NT2/D1 (cell line): Measurements from ENCODE around the gene RERE.
"Not testable (repeated sequence)": the region's sequence is repeated elsewhere in the genome, so short reads cannot be mapped to it uniquely, and the experiment has no call there.

Experiments
- DNase-seq: peaks from one replicate; pipeline ENCODE4 v3.0.0-alpha.2; 2011; ENCODE audit warnings: low read depth, low spot score
- H3K27me3 ChIP-seq: 2 replicates; pipeline ENCODE4 v1.6.0; 2011; ENCODE audit warnings: mild to moderate bottlenecking; ENCODE audit not compliant: insufficient read length, insufficient read depth
- H3K36me3 ChIP-seq: 2 replicates; pipeline ENCODE4 v1.6.1; 2011; ENCODE audit warnings: mild to moderate bottlenecking, low read length, mixed read lengths; ENCODE audit not compliant: insufficient read depth, insufficient read length
- H3K4me1 ChIP-seq: 2 replicates; pipeline ENCODE4 v1.5.1; 2011; ENCODE audit not compliant: insufficient read depth, insufficient read length
- H3K4me3 ChIP-seq: 2 replicates; pipeline ENCODE4 v1.5.1; 2011; ENCODE audit warnings: low read depth; ENCODE audit not compliant: insufficient read length
- H3K9ac ChIP-seq: 2 replicates; pipeline ENCODE4 v1.6.0; 2011; ENCODE audit warnings: low read depth; ENCODE audit not compliant: insufficient read length
- H3K9me3 ChIP-seq: 2 replicates; pipeline ENCODE4 v1.5.1; 2011; ENCODE audit warnings: mild to moderate bottlenecking, low read length; ENCODE audit not compliant: insufficient read depth
- SUZ12 ChIP-seq: IDR thresholded peaks from 2 replicates; pipeline ENCODE4 v1.6.1; 2011; ENCODE audit not compliant: insufficient read length, insufficient read depth; ENCODE audit errors: extremely low read depth
- YY1 ChIP-seq: IDR thresholded peaks from 2 replicates; pipeline ENCODE4 v1.6.1; 2011; ENCODE audit not compliant: insufficient read length, insufficient read depth
- ZNF274 ChIP-seq: IDR thresholded peaks from 2 replicates; pipeline ENCODE4 v1.6.1; 2011; ENCODE audit warnings: mild to moderate bottlenecking, low read depth, low read length

Gene RERE

DNA sequence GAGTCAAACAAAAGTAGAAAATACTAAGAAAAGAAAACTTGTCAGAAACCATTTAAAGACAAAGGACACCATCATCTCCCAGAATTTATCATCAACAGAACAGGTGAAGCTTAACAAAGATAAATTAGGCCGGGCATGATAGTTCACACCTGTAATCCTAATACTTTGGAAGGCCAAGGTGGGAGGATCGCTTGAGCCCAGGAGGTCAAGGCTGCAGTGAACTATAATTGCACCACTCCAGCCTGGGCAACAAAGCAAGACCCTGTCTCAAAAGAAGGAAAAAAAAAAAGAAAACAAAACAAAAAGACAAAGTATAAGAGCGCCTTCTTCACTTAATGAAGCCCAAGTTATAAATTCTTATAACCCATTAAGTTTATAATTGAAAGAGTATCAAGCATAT lies 25.6 kb downstream of the RERE start:
- H3K9me3 ChIP-seq = no peaks in the 10 kb centered on the region
- H3K4me1 ChIP-seq = peaks cover 6% of the 10 kb centered on the region
- no peak overlapping the region for H3K4me3 ChIP-seq
- no peaks in the 10 kb centered on the region for H3K27me3 ChIP-seq
- TF ChIP-seq YY1 (no peak), ZNF274 (no peak), SUZ12 (no peak)
- no peak overlapping the region for H3K9ac ChIP-seq
- peaks cover 3% of the 10 kb centered on the region for H3K36me3 ChIP-seq
- DNase-seq = no peak

DNA sequence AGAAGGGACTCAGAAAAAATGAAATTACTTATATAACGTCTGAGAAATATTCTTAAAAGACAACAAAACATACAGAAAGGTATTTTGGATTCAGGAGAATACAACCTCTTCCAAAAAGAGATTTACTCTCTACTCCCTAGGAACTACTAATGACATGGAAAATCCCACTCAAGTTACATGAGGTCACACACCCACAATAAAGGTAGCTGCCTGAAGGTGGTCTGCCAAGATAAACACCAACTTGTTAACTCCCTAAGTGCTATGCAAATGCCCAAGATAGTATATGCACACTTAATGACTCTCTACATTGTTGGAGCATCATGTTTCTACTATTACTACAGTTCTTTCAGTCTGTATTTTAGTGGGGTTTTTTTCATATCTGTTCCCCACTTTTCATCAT lies 26.5 kb downstream of the RERE start:
- no peak for DNase-seq
- H3K36me3 ChIP-seq = peaks cover 3% of the 10 kb centered on the region
- no peaks in the 10 kb centered on the region for H3K27me3 ChIP-seq
- H3K9ac ChIP-seq = no peak overlapping the region
- TF ChIP-seq SUZ12 (no peak), YY1 (no peak), ZNF274 (no peak)
- no peak overlapping the region for H3K4me3 ChIP-seq
- peaks cover 6% of the 10 kb centered on the region for H3K4me1 ChIP-seq
- H3K9me3 ChIP-seq = no peaks in the 10 kb centered on the region

DNA sequence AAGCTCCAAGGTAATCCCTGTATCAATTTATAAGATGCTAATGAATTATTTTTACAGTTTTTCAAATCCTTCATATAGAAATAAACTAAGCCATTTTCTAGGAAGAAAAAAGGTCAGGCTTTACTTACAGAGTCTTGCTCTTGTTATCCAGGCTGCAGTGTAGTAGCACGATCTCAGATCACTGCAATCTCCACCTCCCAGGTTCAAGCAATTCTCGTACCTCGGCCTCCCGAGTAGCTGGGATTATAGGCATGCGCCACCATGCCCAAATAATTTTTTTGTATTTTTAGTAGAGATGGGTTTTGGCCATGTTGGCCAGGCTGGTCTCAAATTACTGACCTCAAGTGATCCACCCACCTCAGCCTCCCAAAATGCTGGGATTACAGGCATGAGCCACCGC lies 27.0 kb downstream of the RERE start:
- no peaks in the 10 kb centered on the region for H3K27me3 ChIP-seq
- DNase-seq = no peak
- TF ChIP-seq ZNF274 = no peak
- no peak for TF ChIP-seq YY1
- no peak for TF ChIP-seq SUZ12
- peaks cover 6% of the 10 kb centered on the region for H3K4me1 ChIP-seq
- H3K9me3 ChIP-seq = no peaks in the 10 kb centered on the region
- H3K36me3 ChIP-seq = peaks cover 3% of the 10 kb centered on the region
- H3K9ac ChIP-seq = no peak overlapping the region
- H3K4me3 ChIP-seq = no peak overlapping the region

DNA sequence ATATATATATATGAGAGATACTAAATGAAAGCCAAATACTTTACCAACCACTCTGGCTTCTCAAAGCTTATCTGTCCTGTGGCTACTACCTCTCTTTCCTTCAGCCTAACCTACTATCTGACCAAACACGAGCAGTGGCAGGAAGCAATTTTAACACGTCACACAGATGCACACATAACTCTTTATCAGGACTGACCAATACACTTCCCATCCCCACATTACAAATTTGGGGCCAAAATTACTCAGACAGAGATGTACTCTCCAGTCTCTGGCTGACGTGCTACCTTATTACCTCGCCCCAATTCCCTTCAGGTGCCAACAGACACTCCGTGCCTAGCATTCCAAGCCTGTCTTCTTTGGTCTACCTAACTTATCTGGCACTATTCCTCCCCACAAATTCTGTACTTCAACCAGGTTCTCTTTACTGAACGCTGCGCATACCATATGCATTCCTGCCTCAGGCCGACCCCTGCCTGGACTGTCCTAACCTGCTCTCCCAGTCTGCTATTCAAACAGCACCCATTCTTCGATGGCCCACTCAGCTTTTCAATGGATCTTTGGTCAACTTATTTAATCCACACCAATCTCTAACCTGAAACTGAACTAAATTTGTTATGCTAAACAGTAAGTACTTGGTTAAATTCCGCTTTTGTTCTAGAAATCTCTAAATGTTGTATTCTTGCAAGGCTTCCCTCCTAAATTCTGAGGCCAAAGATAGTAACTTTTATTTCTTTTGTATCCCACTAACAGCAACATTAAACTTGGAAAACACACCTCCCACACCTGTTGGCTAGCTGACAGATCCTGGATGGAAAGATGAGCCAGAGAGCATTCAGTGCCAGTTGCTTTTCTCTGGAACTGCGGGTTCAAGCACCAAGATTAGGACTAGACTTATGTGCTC lies 27.9 kb downstream of the RERE start:
- DNase-seq = no peak
- no peak overlapping the region for H3K9ac ChIP-seq
- peaks cover 3% of the 10 kb centered on the region for H3K36me3 ChIP-seq

DNA sequence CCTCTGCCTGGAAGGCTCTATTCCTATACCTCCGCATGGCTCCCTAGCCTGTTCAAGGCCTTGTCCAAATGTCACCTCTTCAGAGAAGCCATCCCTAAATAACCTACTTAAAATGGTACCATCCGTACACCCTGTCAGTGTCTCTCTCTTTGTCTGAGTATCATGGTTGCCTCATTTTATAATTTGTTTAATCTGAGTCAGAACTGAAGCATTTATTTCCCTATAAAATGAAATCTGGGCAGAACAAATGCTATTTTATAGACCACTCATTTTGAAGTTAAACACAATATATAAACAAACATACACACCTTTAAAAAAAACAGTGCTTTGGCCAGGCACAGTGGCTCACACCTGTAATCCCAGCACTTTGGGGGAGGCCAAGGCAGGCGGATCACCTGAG lies 30.2 kb downstream of the RERE start:
- Histone ChIP-seq H3K9ac (no peak overlapping the region), H3K36me3 (peaks cover 3% of the 10 kb centered on the region), H3K4me1 (peaks cover 8% of the 10 kb centered on the region), H3K4me3 (no peak overlapping the region), H3K27me3 (no peaks in the 10 kb centered on the region), H3K9me3 (no peaks in the 10 kb centered on the region)
- DNase-seq = no peak
- TF ChIP-seq SUZ12 = no peak
- TF ChIP-seq YY1 = no peak
- TF ChIP-seq ZNF274 = no peak

More for the DNA sequence above, 27.9 kb downstream of the RERE start:
- Histone ChIP-seq H3K27me3 (no peaks in the 10 kb centered on the region), H3K4me3 (no peak overlapping the region), H3K4me1 (peaks cover 6% of the 10 kb centered on the region), H3K9me3 (no peaks in the 10 kb centered on the region)
- no peak for TF ChIP-seq ZNF274
- TF ChIP-seq SUZ12 = no peak
- TF ChIP-seq YY1 = no peak

DNA sequence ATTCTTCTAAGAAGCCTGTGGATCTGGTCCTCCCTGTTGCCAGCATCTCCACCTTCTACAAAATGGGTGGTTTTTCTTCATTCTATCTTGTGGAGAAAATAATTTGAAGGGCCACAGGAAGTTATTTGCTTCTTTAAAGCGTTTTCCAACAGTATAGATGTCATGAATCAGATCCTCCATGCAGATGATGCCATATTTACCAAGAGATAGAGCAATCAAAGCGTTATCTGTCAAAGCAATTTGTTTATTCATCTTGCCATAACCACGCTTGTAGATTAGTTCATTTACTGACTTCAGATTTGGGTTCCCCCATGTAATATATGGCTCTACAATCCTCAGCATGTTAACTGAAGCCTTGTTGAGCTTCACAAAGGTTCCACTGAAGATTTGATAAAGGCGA lies 31.2 kb downstream of the RERE start:
- DNase-seq, H3K4me1 ChIP-seq, H3K4me3 ChIP-seq, H3K9ac ChIP-seq, H3K36me3 ChIP-seq, H3K27me3 ChIP-seq, H3K9me3 ChIP-seq: not testable (repeated sequence)

DNA sequence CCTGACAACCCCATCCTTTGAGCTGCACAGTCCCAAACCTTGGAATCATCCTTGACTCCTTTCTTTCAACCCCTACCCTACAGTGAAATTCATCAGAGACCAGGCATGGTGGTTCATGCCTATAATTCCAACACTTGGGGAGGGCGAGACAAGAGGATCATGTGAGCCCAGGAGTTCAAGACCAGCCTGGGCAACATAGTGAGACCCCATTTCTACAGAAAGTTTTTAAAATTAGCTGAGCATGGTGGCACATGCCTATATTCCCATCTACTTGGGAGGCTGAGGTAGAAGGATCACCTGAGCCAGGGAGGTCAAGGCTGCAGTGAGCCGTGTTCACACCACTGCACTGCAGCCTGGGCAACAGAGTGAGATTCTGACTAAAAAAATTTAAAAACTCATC lies 34.5 kb downstream of the RERE start:
- H3K36me3 ChIP-seq = peaks cover 3% of the 10 kb centered on the region
- TF ChIP-seq YY1 (no peak), ZNF274 (no peak), SUZ12 (no peak)

More for the DNA sequence above, 34.5 kb downstream of the RERE start:
- Histone ChIP-seq H3K27me3 (no peaks in the 10 kb centered on the region), H3K4me3 (no peak overlapping the region), H3K9me3 (no peaks in the 10 kb centered on the region), H3K4me1 (peaks cover 2% of the 10 kb centered on the region), H3K9ac (no peak overlapping the region)
- no peak for DNase-seq
